AG09309 (cell line): ENCODE results near the gene SH2D3C.

Experiments used
- DNase-seq: peaks from one replicate; pipeline ENCODE4 v3.0.0-alpha.2; 2010; ENCODE audit warnings: low read depth
- H3K4me3 ChIP-seq: 2 replicates; pipeline ENCODE4 v1.5.1; 2011; ENCODE audit warnings: mild to moderate bottlenecking, low read depth, low read length, moderate library complexity; ENCODE audit not compliant: control insufficient read depth
- TF ChIP-seq, protein P1 (sequence below): IDR thresholded peaks from 2 replicates; pipeline ENCODE4 v1.5.1; 2011; ENCODE audit warnings: mild to moderate bottlenecking, low read depth, low read length, inconsistent platforms; ENCODE audit not compliant: insufficient read depth, control insufficient read depth; ENCODE audit errors: missing control alignments

The SH2D3C gene

GRCh38 chr9:127723013-127723412 lies 55.5 kb downstream of the SH2D3C start:
- TF ChIP-seq, protein P1, sequence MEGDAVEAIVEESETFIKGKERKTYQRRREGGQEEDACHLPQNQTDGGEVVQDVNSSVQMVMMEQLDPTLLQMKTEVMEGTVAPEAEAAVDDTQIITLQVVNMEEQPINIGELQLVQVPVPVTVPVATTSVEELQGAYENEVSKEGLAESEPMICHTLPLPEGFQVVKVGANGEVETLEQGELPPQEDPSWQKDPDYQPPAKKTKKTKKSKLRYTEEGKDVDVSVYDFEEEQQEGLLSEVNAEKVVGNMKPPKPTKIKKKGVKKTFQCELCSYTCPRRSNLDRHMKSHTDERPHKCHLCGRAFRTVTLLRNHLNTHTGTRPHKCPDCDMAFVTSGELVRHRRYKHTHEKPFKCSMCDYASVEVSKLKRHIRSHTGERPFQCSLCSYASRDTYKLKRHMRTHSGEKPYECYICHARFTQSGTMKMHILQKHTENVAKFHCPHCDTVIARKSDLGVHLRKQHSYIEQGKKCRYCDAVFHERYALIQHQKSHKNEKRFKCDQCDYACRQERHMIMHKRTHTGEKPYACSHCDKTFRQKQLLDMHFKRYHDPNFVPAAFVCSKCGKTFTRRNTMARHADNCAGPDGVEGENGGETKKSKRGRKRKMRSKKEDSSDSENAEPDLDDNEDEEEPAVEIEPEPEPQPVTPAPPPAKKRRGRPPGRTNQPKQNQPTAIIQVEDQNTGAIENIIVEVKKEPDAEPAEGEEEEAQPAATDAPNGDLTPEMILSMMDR: no peak
- DNase-seq: no peak
- H3K4me3 ChIP-seq: no peak overlapping the region

GRCh38 chr9:127722055-127722745 lies 56.3 kb downstream of the SH2D3C start:
- no peak for DNase-seq
- TF ChIP-seq, protein P1: no peak
- no peak overlapping the region for H3K4me3 ChIP-seq

- TF ChIP-seq, protein P1: no peak
- H3K4me3 ChIP-seq: no peak overlapping the region
- no peak for DNase-seq
These were observed 57.1 kb downstream of the SH2D3C start for GRCh38 chr9:127721391-127721821.

GRCh38 chr9:127720865-127721227 lies 57.6 kb downstream of the SH2D3C start:
- H3K4me3 ChIP-seq: no peak overlapping the region
- DNase-seq: no peak
- TF ChIP-seq, protein P1: no peak

GRCh38 chr9:127720031-127720864 lies 58.2 kb downstream of the SH2D3C start:
- no peak overlapping the region for H3K4me3 ChIP-seq
- DNase-seq: no peak
- TF ChIP-seq, protein P1: no peak

- H3K4me3 ChIP-seq: no peak overlapping the region
- TF ChIP-seq, protein P1: no peak
- DNase-seq: no peak
These were observed 60.7 kb downstream of the SH2D3C start for GRCh38 chr9:127717766-127718165.
